Activated naive CD8-positive, alpha-beta T cell (primary cell): Measurements from ENCODE around the gene ABCF1.

Source experiments
- H3K27ac Mint-ChIP-seq: one replicate; pipeline ENCODE4 v1.8.0; 2021; ENCODE audit warnings: mixed read lengths
- H3K27me3 Mint-ChIP-seq: one replicate; pipeline ENCODE4 v1.8.0; 2021; ENCODE audit warnings: mixed read lengths
- H3K36me3 Mint-ChIP-seq: one replicate; pipeline ENCODE4 v1.8.0; 2021; ENCODE audit warnings: mixed read lengths
- H3K4me1 Mint-ChIP-seq: one replicate; pipeline ENCODE4 v1.8.0; 2021; ENCODE audit warnings: low read depth, mixed read lengths
- H3K4me3 Mint-ChIP-seq: one replicate; pipeline ENCODE4 v1.8.0; 2021; ENCODE audit warnings: mild to moderate bottlenecking, mixed read lengths
- H3K9me3 Mint-ChIP-seq: one replicate; pipeline ENCODE4 v1.8.0; 2021; ENCODE audit warnings: low read depth, mixed read lengths

Gene ABCF1

GRCh38 chr6:30603961-30604360 is 32.7 kb downstream of the ABCF1 start:
- peaks cover 32% of the 10 kb centered on the region for H3K4me1 Mint-ChIP-seq
- peak overlapping the region; percentile 66 for H3K27ac Mint-ChIP-seq
- no peak overlapping the region for H3K4me3 Mint-ChIP-seq
- no peaks in the 10 kb centered on the region for H3K9me3 Mint-ChIP-seq
- H3K27me3 Mint-ChIP-seq: no peaks in the 10 kb centered on the region
- peaks cover 16% of the 10 kb centered on the region for H3K36me3 Mint-ChIP-seq

- Mint-ChIP-seq H3K27ac (peak overlapping the region; percentile 100), H3K36me3 (peaks cover 19% of the 10 kb centered on the region), H3K9me3 (no peaks in the 10 kb centered on the region), H3K4me1 (peaks cover 74% of the 10 kb centered on the region), H3K27me3 (no peaks in the 10 kb centered on the region), H3K4me3 (no peak overlapping the region)
Measured at GRCh38 chr6:30610065-30610464, 38.8 kb downstream of the ABCF1 start.

- Mint-ChIP-seq H3K9me3 (no peaks in the 10 kb centered on the region), H3K4me3 (peak overlapping the region; percentile 9), H3K27ac (peak overlapping the region; percentile 100), H3K36me3 (peaks cover 26% of the 10 kb centered on the region), H3K4me1 (peaks cover 72% of the 10 kb centered on the region), H3K27me3 (no peaks in the 10 kb centered on the region)
Measured at GRCh38 chr6:30611150-30611855, 40.1 kb downstream of the ABCF1 start.

- Mint-ChIP-seq H3K4me3 (peak overlapping the region; percentile 21), H3K27me3 (no peaks in the 10 kb centered on the region), H3K9me3 (no peaks in the 10 kb centered on the region), H3K4me1 (peaks cover 67% of the 10 kb centered on the region), H3K36me3 (peaks cover 31% of the 10 kb centered on the region), H3K27ac (peak overlapping the region; percentile 100)
Measured at GRCh38 chr6:30611856-30612194, 40.6 kb downstream of the ABCF1 start.

GRCh38 chr6:30612213-30612612 is 41.0 kb downstream of the ABCF1 start:
- Mint-ChIP-seq H3K36me3 (peaks cover 34% of the 10 kb centered on the region), H3K4me3 (peak overlapping the region; percentile 21), H3K4me1 (peaks cover 67% of the 10 kb centered on the region), H3K27ac (peak overlapping the region; percentile 100), H3K9me3 (no peaks in the 10 kb centered on the region), H3K27me3 (no peaks in the 10 kb centered on the region)

GRCh38 chr6:30612687-30613248 is 41.5 kb downstream of the ABCF1 start:
- Mint-ChIP-seq H3K9me3 (no peaks in the 10 kb centered on the region), H3K27me3 (no peaks in the 10 kb centered on the region), H3K4me3 (peak overlapping the region; percentile 99), H3K36me3 (peaks cover 30% of the 10 kb centered on the region), H3K27ac (peak overlapping the region; percentile 100), H3K4me1 (peaks cover 62% of the 10 kb centered on the region)

- Mint-ChIP-seq H3K4me3 (peak overlapping the region; percentile 99), H3K9me3 (no peaks in the 10 kb centered on the region), H3K27ac (peak overlapping the region; percentile 100), H3K36me3 (peaks cover 30% of the 10 kb centered on the region), H3K4me1 (peaks cover 63% of the 10 kb centered on the region), H3K27me3 (no peaks in the 10 kb centered on the region)
Measured at GRCh38 chr6:30613251-30614043, 42.2 kb downstream of the ABCF1 start.

- Mint-ChIP-seq H3K27me3 (no peaks in the 10 kb centered on the region), H3K36me3 (peaks cover 30% of the 10 kb centered on the region), H3K4me1 (peaks cover 64% of the 10 kb centered on the region), H3K4me3 (peak overlapping the region; percentile 99), H3K27ac (peak overlapping the region; percentile 100), H3K9me3 (no peaks in the 10 kb centered on the region)
Measured at GRCh38 chr6:30614044-30614842, 43.0 kb downstream of the ABCF1 start.

GRCh38 chr6:30614843-30615218 is 43.6 kb downstream of the ABCF1 start:
- H3K9me3 Mint-ChIP-seq: no peaks in the 10 kb centered on the region
- H3K27me3 Mint-ChIP-seq: no peaks in the 10 kb centered on the region
- H3K27ac Mint-ChIP-seq: peak overlapping the region; percentile 100
- peak overlapping the region; percentile 99 for H3K4me3 Mint-ChIP-seq
- H3K4me1 Mint-ChIP-seq: peaks cover 64% of the 10 kb centered on the region
- H3K36me3 Mint-ChIP-seq: peaks cover 27% of the 10 kb centered on the region

GRCh38 chr6:30615219-30615957 is 44.1 kb downstream of the ABCF1 start:
- Mint-ChIP-seq H3K4me1 (peaks cover 58% of the 10 kb centered on the region), H3K36me3 (peaks cover 27% of the 10 kb centered on the region)

GRCh38 chr6:30615958-30616810 is 44.9 kb downstream of the ABCF1 start:
- H3K27me3 Mint-ChIP-seq: no peaks in the 10 kb centered on the region
- peak overlapping the region; percentile 100 for H3K27ac Mint-ChIP-seq
- peak overlapping the region; percentile 99 for H3K4me3 Mint-ChIP-seq
- H3K9me3 Mint-ChIP-seq: no peaks in the 10 kb centered on the region
- H3K4me1 Mint-ChIP-seq: peaks cover 52% of the 10 kb centered on the region
- peaks cover 27% of the 10 kb centered on the region for H3K36me3 Mint-ChIP-seq

More at GRCh38 chr6:30615219-30615957, 44.1 kb downstream of the ABCF1 start:
- H3K27me3 Mint-ChIP-seq: no peaks in the 10 kb centered on the region
- H3K9me3 Mint-ChIP-seq: no peaks in the 10 kb centered on the region
- peak overlapping the region; percentile 100 for H3K27ac Mint-ChIP-seq
- H3K4me3 Mint-ChIP-seq: peak overlapping the region; percentile 99

GRCh38 chr6:30616811-30617564 is 45.7 kb downstream of the ABCF1 start, which contains the start of gene PPP1R10:
PPP1R10 (minus strand) TSS chr6:30617243; CDS start chr6:30609944, 7,299 bp downstream.
- Mint-ChIP-seq H3K36me3 (peaks cover 27% of the 10 kb centered on the region), H3K4me3 (peak within 1 kb of the TSS; percentile 99), H3K9me3 (no peaks in the 10 kb centered on the region), H3K4me1 (peaks cover 45% of the 10 kb centered on the region), H3K27me3 (no peaks in the 10 kb centered on the region), H3K27ac (peak within 1 kb of the TSS; percentile 100)
